Stimulated activated naive CD4-positive, alpha-beta T cell treated with Interleukin-2 at 50 U/mL for 16 hours (primary cell): Measurements from ENCODE around the gene GRAMD2B.

Experiments
- DNase-seq: peaks from one replicate; lab custom pipeline; 2025; lab: John Stamatoyannopoulos, UW

GRAMD2B gene

DNA sequence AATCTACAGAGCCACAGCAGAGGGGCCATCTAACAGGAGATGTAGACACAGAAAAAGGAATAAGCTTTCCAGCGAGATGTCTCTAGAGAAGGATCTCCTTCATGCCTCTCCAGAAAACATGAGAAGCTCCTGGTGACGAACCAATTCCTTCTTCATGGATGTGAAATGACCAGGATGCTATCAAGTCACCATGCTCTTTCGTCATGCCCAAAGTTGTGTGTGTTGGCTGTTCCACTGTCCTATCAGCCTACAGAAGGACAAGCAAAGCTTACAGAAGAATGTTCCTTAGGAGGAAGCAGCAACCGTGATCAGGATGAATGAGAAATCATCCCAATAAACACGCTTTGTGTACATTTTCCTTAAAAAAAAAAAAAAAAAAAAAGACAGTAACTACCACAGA is 117.4 kb downstream of the GRAMD2B start:
- no peak for DNase-seq

DNA sequence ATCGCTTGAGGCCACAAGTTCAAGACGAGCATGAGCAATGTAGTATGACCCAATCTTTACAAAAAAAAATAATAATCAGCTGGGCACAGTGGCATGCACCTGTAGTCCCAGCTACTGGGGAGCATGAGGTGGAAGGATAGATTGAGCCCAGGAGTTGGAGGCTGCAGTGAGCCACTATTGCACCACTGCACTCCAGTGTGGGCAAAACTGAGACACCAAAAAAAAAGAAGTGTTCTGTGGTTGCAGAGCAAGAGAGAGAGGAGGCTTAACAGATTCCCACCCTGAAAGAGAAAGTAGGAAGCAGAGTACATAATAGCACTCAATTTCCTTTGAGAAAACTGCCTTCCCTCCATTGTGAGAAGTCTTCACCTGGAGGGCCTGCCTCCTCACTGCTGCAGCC is 119.2 kb downstream of the GRAMD2B start:
- no peak for DNase-seq

DNA sequence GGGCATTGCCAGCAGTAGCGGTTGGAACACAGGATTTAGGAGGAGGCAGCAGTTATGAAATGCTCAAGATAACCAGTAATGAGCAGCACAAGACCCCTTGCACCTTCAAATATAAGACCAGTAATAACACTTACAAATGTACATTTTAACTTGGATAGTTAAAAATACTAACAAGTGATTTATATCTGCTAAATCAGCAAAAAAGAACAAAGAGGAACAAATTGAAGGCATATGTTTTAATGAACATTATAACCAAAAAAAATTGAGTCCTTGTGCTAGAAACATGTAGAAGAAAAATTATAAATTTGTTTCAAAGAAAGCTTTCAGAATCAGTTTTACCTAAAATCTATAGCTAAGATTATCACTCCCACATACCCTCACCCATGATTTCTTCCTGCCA is 119.8 kb downstream of the GRAMD2B start:
- no peak for DNase-seq

DNA sequence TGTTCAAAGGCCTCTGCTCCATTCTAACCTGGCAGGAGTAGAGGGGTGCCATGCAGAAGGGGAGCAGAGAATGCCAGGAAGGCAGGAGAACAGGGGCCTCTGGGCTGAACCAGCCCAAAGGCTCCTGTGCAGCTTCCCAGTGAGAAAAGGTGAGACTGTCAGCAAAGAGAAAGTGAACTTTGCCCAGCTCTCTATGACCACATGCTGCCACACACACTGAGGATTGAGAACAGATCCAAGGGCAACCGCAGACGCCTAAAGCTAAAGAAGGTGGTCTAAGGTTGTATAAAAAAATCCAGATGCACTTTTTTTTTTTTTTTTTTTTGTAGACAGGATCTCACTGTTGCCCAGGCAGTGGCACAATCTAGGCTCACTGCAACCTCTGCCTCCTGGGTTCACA is 120.5 kb downstream of the GRAMD2B start:
- no peak for DNase-seq
